WI38 (cell line): ENCODE results near the gene ITGAV.

Experiments used
- H3K4me3 ChIP-seq: 2 replicates; pipeline ENCODE4 v1.5.1; 2011; ENCODE audit warnings: low read depth, mild to moderate bottlenecking, control low read depth, low read length
- TF ChIP-seq, protein P1 (sequence below): IDR thresholded peaks from 2 replicates; pipeline ENCODE4 v1.5.1; 2012; ENCODE audit warnings: low read depth, mild to moderate bottlenecking, control low read depth, low read length

The ITGAV gene

DNA sequence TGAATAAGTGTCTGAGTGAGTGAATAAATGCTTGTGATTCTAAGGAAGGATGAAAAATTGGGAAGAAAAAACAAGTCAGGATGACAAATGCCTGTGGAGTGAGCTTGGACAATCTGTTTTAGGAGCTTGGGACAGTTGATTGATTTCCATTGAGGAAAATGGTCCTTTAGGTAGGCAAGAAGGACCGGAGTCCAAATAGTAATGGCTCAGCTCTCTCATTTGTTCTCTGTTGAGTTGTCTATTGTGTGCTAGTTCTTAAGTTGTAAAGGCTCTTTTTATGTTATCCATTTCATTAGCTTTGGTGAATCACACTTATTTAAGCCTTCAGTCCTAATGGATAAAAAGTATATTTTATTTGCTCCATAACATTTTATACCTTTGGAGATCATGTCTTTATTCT lies 135.9 kb downstream of the ITGAV start:
- H3K4me3 ChIP-seq, result no peak overlapping the region
- TF ChIP-seq, protein P1, sequence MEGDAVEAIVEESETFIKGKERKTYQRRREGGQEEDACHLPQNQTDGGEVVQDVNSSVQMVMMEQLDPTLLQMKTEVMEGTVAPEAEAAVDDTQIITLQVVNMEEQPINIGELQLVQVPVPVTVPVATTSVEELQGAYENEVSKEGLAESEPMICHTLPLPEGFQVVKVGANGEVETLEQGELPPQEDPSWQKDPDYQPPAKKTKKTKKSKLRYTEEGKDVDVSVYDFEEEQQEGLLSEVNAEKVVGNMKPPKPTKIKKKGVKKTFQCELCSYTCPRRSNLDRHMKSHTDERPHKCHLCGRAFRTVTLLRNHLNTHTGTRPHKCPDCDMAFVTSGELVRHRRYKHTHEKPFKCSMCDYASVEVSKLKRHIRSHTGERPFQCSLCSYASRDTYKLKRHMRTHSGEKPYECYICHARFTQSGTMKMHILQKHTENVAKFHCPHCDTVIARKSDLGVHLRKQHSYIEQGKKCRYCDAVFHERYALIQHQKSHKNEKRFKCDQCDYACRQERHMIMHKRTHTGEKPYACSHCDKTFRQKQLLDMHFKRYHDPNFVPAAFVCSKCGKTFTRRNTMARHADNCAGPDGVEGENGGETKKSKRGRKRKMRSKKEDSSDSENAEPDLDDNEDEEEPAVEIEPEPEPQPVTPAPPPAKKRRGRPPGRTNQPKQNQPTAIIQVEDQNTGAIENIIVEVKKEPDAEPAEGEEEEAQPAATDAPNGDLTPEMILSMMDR, result no peak

DNA sequence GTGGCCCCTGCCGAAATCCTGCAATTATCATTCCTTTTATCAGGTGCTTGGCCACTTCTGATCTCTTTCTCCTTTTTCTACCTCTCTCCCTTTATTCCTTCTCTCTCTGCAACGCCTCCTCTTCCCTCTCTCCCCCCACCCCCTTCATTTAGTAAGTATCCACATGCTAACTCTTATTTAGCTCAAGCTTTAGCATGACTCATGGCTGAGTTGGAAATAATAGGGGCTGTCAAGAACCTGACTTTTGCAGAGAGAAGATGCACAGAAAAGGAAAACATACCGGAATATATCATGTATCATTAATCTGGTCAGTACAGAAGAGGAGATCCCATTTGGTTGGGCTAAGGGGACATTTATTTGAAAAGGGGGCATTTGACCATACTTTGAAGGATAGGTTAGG lies 137.1 kb downstream of the ITGAV start:
- no peak overlapping the region for H3K4me3 ChIP-seq
- TF ChIP-seq, protein P1, result no peak

GRCh38 chr2:186728631-186729030 lies 138.8 kb downstream of the ITGAV start:
- no peak overlapping the region for H3K4me3 ChIP-seq
- TF ChIP-seq, protein P1, result no peak
